Measurements from ENCODE around the gene PCIF1.

The PCIF1 gene

DNA sequence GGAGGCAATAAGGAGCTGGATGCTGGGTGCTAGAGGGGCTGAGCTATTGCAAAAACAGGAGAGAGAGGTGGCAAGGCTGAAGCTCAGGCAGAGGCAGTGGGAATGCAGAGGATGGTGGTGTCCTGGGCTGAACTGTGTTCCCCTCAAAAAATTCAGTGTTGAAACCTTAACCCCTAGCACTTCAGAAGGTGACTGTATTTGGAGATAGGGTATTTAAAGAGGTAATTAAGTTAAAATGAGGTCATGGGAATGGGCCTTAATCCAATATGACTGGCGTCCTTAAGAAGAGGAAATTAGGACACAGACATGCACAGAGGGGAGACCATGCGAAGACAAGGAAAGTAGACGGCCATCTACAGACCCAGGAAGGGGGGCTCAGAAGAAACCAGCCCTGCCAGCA, 62.7 kb downstream of the PCIF1 start:
- no peak for DNase-seq (ENCODE audit: low read depth)
- no peak for TF ChIP-seq CTCF (conservative IDR thresholded peaks at IDR 0.05; ENCODE audit: low read depth, low read length)
- no peak overlapping the region for H3K4me3 ChIP-seq (ENCODE audit: low read depth, low read length)
